HEK293 (cell line): Measurements from ENCODE around the gene USHBP1.

Source experiments
- CTCF ChIA-PET: fragments of 350-600 bp; formaldehyde crosslinking; extraction: SDS; loops from one replicate; lab custom pipeline; 2021; ENCODE audit warnings: antibody characterized with exemption; lab: Yijun Ruan, JAX
- POLR2A ChIA-PET: fragments of 300-600 bp; formaldehyde crosslinking; extraction: SDS; loops from one replicate; lab custom pipeline; 2020; ENCODE audit warnings: antibody characterized with exemption, inconsistent platforms; lab: Yijun Ruan, JAX
- H3K27ac ChIP-seq: fragments of 200-500 bp; sonication (Bioruptor generic); 2 replicates; pipeline ENCODE4 v1.5.1; 2014; ENCODE audit warnings: low read depth, low read length, control low read depth, inconsistent platforms; ENCODE audit errors: extremely low read depth
- H3K36me3 ChIP-seq, 2 experiments: fragments of 200-500 bp in 1 of 2; sonication (Bioruptor generic) in 1 of 2; 1 replicate in 1 of 2; 2 replicates in 1 of 2; pipeline ENCODE4 v1.5.1; 2014 to 2017; ENCODE audit warnings: inconsistent platforms in 2 of 2, low read length in 2 of 2; ENCODE audit not compliant: control insufficient read depth in 2 of 2, insufficient read depth in 1 of 2
- H3K4me1 ChIP-seq: fragments of 200-500 bp; sonication (Bioruptor generic); 2 replicates; pipeline ENCODE4 v1.5.1; 2014; ENCODE audit warnings: mild to moderate bottlenecking, low read length, inconsistent platforms; ENCODE audit not compliant: control insufficient read depth, insufficient read depth
- H3K4me3 ChIP-seq: 2 replicates; pipeline ENCODE4 v1.5.1; 2011; ENCODE audit warnings: low read depth, mild to moderate bottlenecking, control low read depth, low read length, moderate library complexity
- H3K9me3 ChIP-seq: fragments of 200-500 bp; sonication (Bioruptor generic); 2 replicates; pipeline ENCODE4 v1.5.1; 2014; ENCODE audit warnings: low read depth, low read length, inconsistent platforms; ENCODE audit not compliant: control insufficient read depth, insufficient read depth
- KLF10 ChIP-seq: fragments of 450-650 bp; IDR thresholded peaks from 2 replicates; pipeline ENCODE4 v1.5.1; 2018; ENCODE audit warnings: missing biosample characterization, mild to moderate bottlenecking, missing genetic modification characterization
- KLF9 ChIP-seq: fragments of 450-650 bp; formaldehyde crosslinking; IDR thresholded peaks from 2 replicates; pipeline ENCODE4 v1.5.1; 2016; ENCODE audit warnings: missing biosample characterization, missing genetic modification characterization, low read depth
- MEIS1 ChIP-seq: sonication (generic); formaldehyde crosslinking; IDR thresholded peaks from 2 replicates; pipeline ENCODE4 v1.8.1; 2022; ENCODE audit warnings: missing genetic modification reagents, mild to moderate bottlenecking, borderline replicate concordance
- SCRT2 ChIP-seq: fragments of 450-650 bp; formaldehyde crosslinking; IDR thresholded peaks from 2 replicates; pipeline ENCODE4 v1.5.1; 2016; ENCODE audit warnings: missing biosample characterization, missing genetic modification characterization
- SETDB1 ChIP-seq: IDR thresholded peaks from one replicate; pipeline ENCODE4 v1.6.1; 2017; ENCODE audit warnings: mild to moderate bottlenecking, low read length, moderate library complexity, mixed read lengths; ENCODE audit not compliant: insufficient read length
- ZBTB21 ChIP-seq: fragments of 450-650 bp; formaldehyde crosslinking; IDR thresholded peaks from 2 replicates; pipeline ENCODE4 v1.5.1; 2017; ENCODE audit warnings: missing biosample characterization, missing genetic modification characterization
- ZFP3 ChIP-seq: fragments of 450-650 bp; formaldehyde crosslinking; IDR thresholded peaks from 2 replicates; pipeline ENCODE4 v1.5.1; 2016; ENCODE audit warnings: low read depth, missing biosample characterization, missing genetic modification characterization
- ZNF184 ChIP-seq: fragments of 450-650 bp; IDR thresholded peaks from 2 replicates; pipeline ENCODE4 v1.5.1; 2018; ENCODE audit warnings: missing biosample characterization, mild to moderate bottlenecking, missing genetic modification characterization
- ZNF24 ChIP-seq: fragments of 450-650 bp; formaldehyde crosslinking; IDR thresholded peaks from 2 replicates; pipeline ENCODE4 v1.5.1; 2016; ENCODE audit warnings: missing biosample characterization, missing genetic modification characterization
- ZNF311 ChIP-seq: fragments of 450-650 bp; formaldehyde crosslinking; IDR thresholded peaks from 2 replicates; pipeline ENCODE4 v1.5.1; 2017; ENCODE audit warnings: missing biosample characterization, missing genetic modification characterization, borderline replicate concordance
- ZNF391 ChIP-seq: fragments of 450-650 bp; formaldehyde crosslinking; IDR thresholded peaks from 2 replicates; pipeline ENCODE4 v1.5.1; 2016; ENCODE audit warnings: low read depth, missing biosample characterization, missing genetic modification characterization, borderline replicate concordance
- ZNF433 ChIP-seq: fragments of 450-650 bp; formaldehyde crosslinking; IDR thresholded peaks from 2 replicates; pipeline ENCODE4 v1.5.1; 2016; ENCODE audit warnings: missing biosample characterization, missing genetic modification characterization, low read depth
- ZNF580 ChIP-seq: fragments of 450-650 bp; formaldehyde crosslinking; IDR thresholded peaks from 2 replicates; pipeline ENCODE4 v1.5.1; 2016; ENCODE audit warnings: missing biosample characterization, missing genetic modification characterization
- ZNF629 ChIP-seq: fragments of 450-650 bp; formaldehyde crosslinking; IDR thresholded peaks from 2 replicates; pipeline ENCODE4 v1.5.1; 2017; ENCODE audit warnings: missing biosample characterization, missing genetic modification characterization
- ZNF701 ChIP-seq: fragments of 450-650 bp; formaldehyde crosslinking; IDR thresholded peaks from 2 replicates; pipeline ENCODE4 v1.5.1; 2016; ENCODE audit warnings: missing biosample characterization, missing genetic modification characterization
- ZNF76 ChIP-seq: fragments of 450-650 bp; formaldehyde crosslinking; IDR thresholded peaks from 2 replicates; pipeline ENCODE4; 2016; ENCODE audit warnings: low read depth, missing biosample characterization, missing genetic modification characterization, borderline replicate concordance
- ZSCAN23 ChIP-seq: fragments of 450-650 bp; formaldehyde crosslinking; IDR thresholded peaks from 2 replicates; pipeline ENCODE4 v1.5.1; 2016; ENCODE audit warnings: missing biosample characterization, missing genetic modification characterization
- ZSCAN30 ChIP-seq: fragments of 450-650 bp; IDR thresholded peaks from 2 replicates; pipeline ENCODE4 v1.5.1; 2018; ENCODE audit warnings: missing biosample characterization, mild to moderate bottlenecking, missing genetic modification characterization, moderate library complexity
- TF ChIP-seq, protein P1 (sequence below): fragments of 450-650 bp; formaldehyde crosslinking; IDR thresholded peaks from 2 replicates; pipeline ENCODE4 v1.5.1; 2016; ENCODE audit warnings: missing biosample characterization, missing genetic modification characterization
- TF ChIP-seq, protein P2 (sequence below): fragments of 450-650 bp; formaldehyde crosslinking; conservative IDR thresholded peaks from 2 replicates; pipeline ENCODE4 v1.5.1; 2016; ENCODE audit warnings: low read depth, missing biosample characterization, missing genetic modification characterization

Gene USHBP1

GRCh38 chr19:17210296-17210695 is 54.2 kb downstream of the USHBP1 start:
- TF ChIP-seq ZNF391 (tag by site-specific recombination): no peak
- TF ChIP-seq ZNF629: no peak
- TF ChIP-seq ZSCAN30: no peak
- TF ChIP-seq ZNF433 (tag by site-specific recombination): no peak
- no peak for TF ChIP-seq KLF10 (tag by site-specific recombination)
- no peak for TF ChIP-seq ZNF311 (tag by site-specific recombination)
- no peak for TF ChIP-seq ZNF76 (tag by site-specific recombination)
- no peak for TF ChIP-seq KLF9 (tag by site-specific recombination)
- TF ChIP-seq SETDB1: no peak
- TF ChIP-seq, protein P1, sequence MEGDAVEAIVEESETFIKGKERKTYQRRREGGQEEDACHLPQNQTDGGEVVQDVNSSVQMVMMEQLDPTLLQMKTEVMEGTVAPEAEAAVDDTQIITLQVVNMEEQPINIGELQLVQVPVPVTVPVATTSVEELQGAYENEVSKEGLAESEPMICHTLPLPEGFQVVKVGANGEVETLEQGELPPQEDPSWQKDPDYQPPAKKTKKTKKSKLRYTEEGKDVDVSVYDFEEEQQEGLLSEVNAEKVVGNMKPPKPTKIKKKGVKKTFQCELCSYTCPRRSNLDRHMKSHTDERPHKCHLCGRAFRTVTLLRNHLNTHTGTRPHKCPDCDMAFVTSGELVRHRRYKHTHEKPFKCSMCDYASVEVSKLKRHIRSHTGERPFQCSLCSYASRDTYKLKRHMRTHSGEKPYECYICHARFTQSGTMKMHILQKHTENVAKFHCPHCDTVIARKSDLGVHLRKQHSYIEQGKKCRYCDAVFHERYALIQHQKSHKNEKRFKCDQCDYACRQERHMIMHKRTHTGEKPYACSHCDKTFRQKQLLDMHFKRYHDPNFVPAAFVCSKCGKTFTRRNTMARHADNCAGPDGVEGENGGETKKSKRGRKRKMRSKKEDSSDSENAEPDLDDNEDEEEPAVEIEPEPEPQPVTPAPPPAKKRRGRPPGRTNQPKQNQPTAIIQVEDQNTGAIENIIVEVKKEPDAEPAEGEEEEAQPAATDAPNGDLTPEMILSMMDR (tag by site-specific recombination): no peak
- no peak for TF ChIP-seq MEIS1 (CRISPR knock-in tag)
- TF ChIP-seq ZNF580: no peak
- no peak for TF ChIP-seq ZNF24 (tag by site-specific recombination)
- no peak for TF ChIP-seq ZBTB21 (tag by site-specific recombination)
- TF ChIP-seq SCRT2: no peak
- no peak for TF ChIP-seq ZSCAN23 (tag by site-specific recombination)
- TF ChIP-seq ZFP3: no peak
- no peak for TF ChIP-seq ZNF701 (tag by site-specific recombination)
- TF ChIP-seq, protein P2, sequence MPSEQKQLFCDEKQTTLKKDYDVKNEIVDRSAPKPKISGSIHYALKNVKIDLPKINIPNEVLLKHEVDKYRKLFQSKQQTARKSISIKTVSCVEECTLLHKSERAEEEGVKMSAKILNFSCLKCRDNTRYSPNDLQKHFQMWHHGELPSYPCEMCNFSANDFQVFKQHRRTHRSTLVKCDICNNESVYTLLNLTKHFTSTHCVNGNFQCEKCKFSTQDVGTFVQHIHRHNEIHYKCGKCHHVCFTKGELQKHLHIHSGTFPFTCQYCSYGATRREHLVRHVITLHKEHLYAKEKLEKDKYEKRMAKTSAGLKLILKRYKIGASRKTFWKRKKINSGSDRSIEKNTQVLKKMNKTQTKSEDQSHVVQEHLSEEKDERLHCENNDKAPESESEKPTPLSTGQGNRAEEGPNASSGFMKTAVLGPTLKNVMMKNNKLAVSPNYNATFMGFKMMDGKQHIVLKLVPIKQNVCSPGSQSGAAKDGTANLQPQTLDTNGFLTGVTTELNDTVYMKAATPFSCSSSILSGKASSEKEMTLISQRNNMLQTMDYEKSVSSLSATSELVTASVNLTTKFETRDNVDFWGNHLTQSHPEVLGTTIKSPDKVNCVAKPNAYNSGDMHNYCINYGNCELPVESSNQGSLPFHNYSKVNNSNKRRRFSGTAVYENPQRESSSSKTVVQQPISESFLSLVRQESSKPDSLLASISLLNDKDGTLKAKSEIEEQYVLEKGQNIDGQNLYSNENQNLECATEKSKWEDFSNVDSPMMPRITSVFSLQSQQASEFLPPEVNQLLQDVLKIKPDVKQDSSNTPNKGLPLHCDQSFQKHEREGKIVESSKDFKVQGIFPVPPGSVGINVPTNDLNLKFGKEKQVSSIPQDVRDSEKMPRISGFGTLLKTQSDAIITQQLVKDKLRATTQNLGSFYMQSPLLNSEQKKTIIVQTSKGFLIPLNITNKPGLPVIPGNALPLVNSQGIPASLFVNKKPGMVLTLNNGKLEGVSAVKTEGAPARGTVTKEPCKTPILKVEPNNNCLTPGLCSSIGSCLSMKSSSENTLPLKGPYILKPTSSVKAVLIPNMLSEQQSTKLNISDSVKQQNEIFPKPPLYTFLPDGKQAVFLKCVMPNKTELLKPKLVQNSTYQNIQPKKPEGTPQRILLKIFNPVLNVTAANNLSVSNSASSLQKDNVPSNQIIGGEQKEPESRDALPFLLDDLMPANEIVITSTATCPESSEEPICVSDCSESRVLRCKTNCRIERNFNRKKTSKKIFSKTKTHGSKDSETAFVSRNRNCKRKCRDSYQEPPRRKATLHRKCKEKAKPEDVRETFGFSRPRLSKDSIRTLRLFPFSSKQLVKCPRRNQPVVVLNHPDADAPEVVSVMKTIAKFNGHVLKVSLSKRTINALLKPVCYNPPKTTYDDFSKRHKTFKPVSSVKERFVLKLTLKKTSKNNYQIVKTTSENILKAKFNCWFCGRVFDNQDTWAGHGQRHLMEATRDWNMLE (tag by site-specific recombination): no peak
- no peak for TF ChIP-seq ZNF184 (tag by site-specific recombination)
- POLR2A ChIA-PET: no interaction called here
- Histone ChIP-seq H3K4me1 (no peaks in the 10 kb centered on the region), H3K9me3 (no peaks in the 10 kb centered on the region), H3K27ac (no peak overlapping the region), H3K4me3 (no peak overlapping the region), H3K36me3 (peaks cover 0 to 26% of the 10 kb centered on the region in 2 experiments; a peak in 1 of 3 replicates)
- CTCF ChIA-PET: no interaction called here
